Hypothalamus (tissue), 51 donors: Measurements from ENCODE around the gene TMEM169.
A peak's percentile ranks its signal among the peaks of the same experiment; 100 is the strongest.

ENCODE experiments used
- DNase-seq, 51 donors: peaks; one replicate each; lab custom pipeline; 2025; lab: John Stamatoyannopoulos, UW

TMEM169 gene, protein sequence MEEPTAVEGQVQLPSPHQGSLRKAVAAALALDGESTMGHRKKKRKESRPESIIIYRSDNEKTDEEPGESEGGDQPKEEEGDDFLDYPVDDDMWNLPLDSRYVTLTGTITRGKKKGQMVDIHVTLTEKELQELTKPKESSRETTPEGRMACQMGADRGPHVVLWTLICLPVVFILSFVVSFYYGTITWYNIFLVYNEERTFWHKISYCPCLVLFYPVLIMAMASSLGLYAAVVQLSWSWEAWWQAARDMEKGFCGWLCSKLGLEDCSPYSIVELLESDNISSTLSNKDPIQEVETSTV

DNA sequence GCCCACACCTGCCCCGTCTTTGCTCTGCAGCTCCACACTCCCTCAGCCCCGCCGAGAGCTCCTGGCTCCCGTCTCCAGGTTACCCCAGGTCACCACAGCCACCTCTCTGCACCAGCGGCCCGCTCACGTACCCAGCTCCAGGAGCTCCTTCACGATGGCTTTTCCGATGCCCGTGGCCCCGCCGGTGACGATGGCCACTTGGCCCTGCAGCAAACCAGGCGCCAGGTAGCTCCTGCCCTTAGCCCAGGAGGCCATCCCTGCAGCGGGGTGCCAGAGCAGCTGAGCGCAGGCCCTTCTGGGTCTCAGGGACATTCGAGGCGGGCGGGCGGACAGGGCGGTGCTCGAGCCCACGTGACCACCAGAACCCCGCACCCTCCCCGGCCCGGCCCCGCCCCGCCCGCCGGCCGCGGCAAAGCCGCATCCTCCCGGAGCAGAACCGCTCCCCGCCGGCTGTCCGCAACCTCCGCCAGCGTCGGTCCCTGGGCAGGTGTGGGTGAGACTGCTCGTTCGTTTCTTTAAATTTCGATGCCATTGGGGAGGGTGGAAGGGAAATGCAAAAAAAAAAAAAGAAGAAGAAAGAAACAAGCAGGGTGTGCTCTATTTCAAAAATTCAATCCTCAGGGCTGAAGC lies at the start of gene TMEM169, which contains the start of gene PECR:
Gene TMEM169 (plus strand): TSS at position 433 of the 630 bp plus-strand sequence. CDS start 14,045 bp downstream, outside the sequence.
Gene PECR (minus strand): TSS at position 323 of the 630 bp plus-strand sequence. CDS start 68 bp downstream, at position 255.
- DNase-seq = peak; percentile 17 to 90 (median 72)

DNA sequence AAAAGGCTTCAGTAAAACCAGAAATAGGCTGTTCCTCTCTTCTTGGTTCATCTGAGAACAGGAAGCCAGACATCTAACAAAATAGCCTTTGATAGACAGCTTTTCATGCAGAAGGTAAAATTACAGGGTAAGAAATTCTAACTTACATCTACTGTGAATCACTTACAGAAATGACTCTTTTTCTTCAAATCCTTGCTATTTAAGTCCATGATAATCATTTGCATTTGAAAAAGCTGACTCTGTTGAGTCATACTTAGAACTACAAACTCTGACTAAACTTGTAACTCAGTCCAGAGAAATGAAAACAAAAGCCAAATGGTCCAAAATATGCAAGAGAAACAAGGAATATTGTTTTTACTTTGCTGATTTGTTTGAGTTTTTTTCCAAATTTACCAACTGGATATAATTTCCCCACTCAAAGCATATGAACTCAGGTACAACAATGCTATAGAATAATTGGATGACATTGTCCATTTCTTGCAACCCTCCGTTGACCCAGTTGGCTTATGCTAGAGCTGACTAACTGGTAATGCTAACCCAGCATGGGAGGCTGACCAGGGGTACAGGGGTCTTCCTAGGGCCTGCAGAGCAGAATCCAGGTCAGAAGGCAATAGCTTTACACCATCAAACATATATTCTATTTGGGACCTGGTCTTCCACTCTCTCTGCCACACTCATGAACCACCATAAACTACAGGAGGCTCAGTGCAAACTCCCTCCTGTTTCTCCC lies 49.6 kb upstream of the TMEM169 start:
- DNase-seq = no peak

GRCh38 chr2:216033403-216033802 lies 48.3 kb upstream of the TMEM169 start:
- DNase-seq = no peak

DNA sequence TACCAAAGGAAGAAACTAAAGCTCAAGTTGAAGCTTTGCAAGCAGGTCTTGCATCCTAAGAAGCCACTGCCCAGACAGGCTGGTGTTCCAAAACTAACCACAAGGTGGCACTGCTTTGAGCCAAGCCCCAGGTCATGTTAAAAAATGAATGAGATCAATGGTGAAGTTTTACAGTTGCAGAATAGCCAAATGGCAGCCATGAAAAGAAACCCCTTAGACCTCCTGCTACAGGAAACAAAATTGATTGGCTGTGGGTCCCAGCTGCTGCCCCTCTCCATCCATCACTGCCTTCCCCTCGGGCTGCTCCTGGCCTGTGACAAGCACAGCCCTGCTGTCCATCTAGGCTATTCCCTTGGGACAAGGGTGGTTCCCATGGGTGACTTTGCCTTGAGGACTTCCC lies 47.7 kb upstream of the TMEM169 start:
- DNase-seq = peak in 43 of 51 donors; percentile 2 to 78 (median 34)

DNA sequence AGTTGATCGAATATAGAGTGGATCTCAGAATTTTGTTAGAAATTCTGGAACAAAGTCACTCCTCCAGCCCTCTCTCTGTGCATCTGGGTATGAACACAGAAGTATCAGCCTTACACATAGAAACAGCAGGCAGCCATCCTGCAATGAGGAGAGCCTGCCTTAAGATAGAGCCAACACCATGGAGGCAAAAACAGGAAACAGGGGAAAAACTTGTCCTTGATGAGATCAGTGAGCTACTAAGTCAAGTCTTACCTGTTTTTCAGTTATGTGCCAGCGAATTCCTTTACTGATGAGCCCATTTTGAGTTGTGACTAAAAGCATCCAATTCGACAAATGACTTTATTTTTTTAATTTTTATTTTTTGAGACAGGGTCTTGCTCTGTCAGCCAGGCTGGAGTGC lies 41.8 kb upstream of the TMEM169 start:
- DNase-seq = no peak

GRCh38 chr2:216041438-216041837 lies 40.3 kb upstream of the TMEM169 start:
- no peak for DNase-seq

GRCh38 chr2:216043949-216044348 lies 37.8 kb upstream of the TMEM169 start:
- DNase-seq = no peak

GRCh38 chr2:216044883-216045486 lies 36.7 kb upstream of the TMEM169 start:
- DNase-seq = no peak

DNA sequence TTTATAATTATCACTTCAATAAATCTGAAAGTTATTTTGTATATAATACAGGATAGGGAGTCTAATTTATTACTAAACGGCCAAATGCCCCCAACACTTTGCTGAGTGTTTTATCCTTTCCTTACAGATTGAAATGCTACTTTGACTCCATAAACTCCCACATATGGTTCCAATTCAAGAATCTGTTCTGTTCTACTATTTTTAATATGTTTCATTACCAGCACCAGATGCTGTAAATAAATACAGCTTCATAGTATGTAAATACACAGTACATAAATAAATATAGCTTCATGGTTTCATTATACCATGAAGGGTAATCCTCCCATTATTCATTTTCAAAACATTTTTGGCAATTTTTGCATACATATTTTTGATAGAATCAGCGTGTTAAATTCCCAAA lies 34.3 kb upstream of the TMEM169 start:
- no peak for DNase-seq

DNA sequence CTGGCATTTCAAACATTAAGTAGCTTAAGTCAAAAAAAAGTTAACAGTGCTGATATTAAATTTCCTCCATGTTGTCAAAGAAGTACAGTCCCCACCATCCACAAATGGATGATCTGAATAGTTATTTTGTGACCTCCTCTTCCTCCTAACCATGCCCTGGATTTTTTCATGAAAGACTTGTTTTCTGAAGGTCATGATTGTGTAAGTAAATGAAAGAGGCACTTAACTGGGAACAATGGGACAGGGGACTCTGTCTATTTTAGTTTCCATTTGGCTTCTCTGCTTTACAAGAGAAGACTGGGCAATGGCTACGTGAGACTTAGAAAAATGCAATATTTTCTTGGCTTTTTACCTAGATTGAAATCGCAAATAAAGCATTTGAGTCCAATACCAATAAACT lies 32.3 kb upstream of the TMEM169 start:
- DNase-seq = no peak

DNA sequence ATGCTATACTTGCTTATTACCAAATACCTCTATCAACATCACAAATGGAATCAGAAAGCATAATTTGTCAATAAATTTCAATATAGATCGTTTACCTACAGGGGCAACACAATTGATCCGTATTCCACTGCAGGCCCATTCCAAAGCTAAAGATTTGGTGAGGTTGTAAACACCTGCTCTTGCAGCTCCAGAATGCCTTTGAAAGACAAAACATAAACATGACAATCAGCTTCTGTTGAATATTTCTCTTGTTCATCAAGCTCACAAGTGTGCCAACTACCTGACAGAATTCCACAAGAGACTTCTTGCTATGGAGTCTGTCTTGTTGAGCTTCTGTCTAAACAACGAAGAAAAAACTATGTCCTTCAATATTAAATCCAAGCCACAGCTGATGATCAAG lies 30.4 kb upstream of the TMEM169 start:
- no peak for DNase-seq

GRCh38 chr2:216052420-216052819 lies 29.3 kb upstream of the TMEM169 start:
- no peak for DNase-seq

GRCh38 chr2:216055680-216056079 lies 26.0 kb upstream of the TMEM169 start:
- DNase-seq = no peak

DNA sequence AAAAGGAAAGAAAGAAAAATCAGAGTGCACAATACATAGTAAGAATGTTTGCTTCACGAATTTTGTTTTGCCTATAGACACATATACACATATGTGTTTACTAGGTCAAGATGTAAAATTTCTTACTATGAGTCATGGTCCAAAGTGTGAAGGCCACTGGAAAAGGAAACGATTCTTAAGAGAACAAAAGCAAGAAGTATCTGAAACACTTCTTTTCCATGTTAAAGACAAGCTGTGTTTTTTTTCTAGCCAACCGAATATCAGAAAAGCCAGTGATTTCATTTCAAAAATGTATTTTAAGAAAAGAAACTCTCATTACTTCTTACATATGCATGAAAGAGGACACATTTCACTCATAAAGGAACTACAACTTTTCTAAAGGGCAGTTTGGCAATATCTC lies 25.0 kb upstream of the TMEM169 start:
- no peak for DNase-seq

DNA sequence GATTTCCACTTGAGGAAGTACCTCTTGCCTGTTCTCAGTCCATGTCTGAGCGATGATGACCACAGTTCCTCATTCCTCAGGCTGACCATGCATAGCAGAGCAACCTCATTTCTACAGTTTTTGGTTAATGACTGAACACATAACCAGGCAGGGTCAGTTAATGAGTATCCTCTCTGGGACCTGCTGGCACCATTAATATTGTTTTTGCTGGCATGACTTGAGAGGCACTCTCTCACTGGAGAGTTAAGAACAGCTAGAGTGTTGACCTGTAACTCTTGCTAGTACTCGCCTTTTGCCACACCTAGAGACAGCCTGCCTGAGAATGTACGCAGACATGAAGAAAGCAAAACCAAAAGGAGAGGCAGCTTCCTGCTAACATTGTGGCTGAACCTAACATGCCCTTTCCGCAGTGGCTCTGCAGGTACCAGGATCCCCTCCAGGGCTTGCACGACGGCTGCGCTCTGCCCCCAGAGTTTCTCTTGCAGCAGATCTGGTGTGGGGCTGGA lies 24.0 kb upstream of the TMEM169 start:
- peak in 1 of 51 donors; percentile 28 for DNase-seq

DNA sequence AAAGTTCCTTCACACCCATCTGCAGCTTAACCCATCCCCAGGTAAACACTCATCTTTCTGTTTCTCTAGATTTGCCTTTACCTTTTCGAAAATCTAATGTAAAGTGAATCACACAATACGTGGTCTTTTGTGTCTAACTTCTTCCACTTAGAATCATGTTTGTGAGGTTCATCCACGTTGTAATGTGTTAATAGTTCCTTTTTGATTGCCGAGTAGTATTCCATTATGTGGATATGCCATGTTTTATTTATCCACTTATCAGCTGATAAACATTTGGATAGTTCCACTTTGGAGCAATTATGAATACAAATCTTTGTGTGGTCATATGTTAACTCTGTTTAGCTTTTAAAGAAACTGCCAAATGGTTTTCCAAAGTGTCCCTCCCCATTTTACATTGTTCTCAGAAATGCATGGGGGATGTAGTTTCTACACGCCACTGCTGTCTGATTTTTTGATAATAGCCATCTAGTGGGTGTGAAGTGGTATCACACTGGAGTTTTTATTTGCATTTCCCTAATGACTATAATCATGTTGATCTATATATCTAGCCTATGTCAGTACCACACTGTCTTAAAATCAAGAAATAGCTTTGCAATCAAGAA lies 22.4 kb upstream of the TMEM169 start:
- no peak for DNase-seq

DNA sequence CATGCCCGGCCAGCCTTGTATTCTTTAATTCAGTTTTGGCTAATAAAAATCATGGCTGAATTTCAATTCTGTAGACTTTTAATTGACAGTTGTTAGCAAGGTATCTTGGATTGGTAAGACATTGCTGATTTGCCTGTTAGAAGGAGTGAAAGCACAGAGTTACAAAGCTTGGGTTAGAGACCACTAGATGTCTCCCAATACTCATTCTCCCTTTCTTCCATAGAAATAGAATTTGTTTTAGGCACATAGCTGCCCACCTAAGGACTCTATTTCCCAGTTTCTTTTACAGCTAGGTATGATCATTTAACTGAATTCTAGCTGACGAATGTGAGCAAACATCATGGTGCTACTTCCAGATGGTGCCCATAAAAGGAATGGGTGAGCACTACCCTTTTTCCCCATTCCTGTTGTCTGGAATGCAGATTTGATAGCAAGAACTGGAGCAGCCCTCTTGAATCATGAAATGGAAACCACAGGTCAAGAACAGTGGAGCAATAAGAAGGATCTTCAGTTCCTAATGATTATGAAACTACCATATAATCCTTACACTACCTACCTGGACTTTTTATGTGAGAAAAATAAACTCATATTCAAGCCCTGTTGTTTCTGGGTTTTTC lies 17.6 kb upstream of the TMEM169 start:
- DNase-seq = no peak

- no peak for DNase-seq
Measured at GRCh38 chr2:216064665-216065064, 17.1 kb upstream of the TMEM169 start.

DNA sequence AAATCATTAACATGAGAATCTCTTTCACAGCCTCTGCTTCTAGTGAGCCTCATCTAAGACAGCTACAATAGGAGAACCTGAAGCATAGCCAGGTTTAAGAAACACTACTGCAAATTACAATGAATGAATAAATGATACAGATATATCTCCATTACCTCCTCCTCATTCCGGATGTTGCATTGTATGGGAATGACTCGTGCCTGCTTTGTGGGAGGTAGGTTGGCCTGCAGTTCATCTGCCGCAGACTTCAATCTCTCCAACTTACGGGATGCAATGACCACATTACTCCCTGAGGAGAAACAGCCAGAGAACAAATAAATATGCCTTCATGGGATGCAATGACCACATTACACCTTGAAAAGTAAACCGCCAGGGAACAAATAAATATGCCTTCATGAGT lies 15.5 kb upstream of the TMEM169 start:
- no peak for DNase-seq

DNA sequence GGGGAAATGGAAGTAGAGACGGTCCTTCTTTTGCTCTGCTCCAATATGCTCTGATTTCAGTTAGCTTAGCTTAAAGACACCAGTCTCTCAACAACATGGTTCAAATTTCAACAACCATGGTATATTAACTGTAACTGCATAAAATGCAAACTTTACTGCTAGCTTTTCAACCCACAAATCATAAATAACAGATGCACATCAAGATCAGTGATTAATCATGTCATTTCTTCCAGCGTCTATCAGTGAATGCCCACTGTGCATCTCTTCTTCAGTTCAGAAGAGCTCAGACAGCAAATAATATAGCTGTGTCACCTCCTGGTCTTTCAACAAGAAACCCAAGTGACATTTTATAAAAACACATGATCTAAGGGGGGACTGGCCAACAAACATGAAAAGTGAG lies 12.7 kb upstream of the TMEM169 start:
- DNase-seq = no peak
